ENCODE data around the gene KCNQ1. TPM values are rescaled to one million over a fixed set of nuclear protein-coding genes. Genes with fewer than 3 reads are reported as not detected.

Gene KCNQ1
- total and polyA plus RNA-seq, 2 experiments from 2014 or later: 0.45 to 0.87 TPM

DNA sequence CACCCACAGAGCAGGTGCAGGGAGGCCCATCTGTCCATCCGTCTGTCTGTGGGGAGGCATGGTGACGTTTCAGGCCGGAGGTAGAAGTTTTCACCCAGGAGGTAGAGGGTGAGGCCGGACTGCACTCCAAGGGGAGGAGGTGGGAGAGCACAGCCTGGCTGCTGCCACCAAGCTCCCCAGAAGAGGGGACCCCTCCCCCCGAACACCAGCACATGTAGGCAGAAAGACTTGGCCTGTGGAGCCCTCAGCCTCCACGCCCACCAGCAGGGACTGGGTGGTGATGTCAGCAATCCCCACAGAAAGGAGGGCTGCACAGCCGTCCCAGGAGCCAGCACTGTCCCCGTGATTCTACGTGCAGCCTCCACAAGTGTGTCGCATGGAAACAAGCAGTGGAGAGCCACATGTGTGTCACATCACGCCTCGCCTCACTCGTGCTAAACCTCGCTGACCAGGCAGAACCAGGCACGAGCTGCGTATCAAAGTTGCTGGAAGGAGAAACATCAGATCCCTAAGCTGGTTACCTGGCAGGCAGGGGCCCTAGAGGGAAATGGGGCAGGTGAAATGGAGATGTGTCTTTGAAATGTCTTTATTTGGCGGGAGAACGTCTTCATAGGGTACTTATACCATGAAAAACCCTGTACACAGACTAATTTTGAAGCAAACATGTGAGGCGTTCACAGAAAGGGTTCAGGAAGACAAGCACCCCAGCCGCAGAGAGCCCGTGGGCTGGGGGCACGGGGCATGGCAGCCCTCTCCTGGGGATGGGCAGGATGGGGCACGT is 391.7 kb downstream of the KCNQ1 start (continued):
- TF ChIP-seq, protein P1, sequence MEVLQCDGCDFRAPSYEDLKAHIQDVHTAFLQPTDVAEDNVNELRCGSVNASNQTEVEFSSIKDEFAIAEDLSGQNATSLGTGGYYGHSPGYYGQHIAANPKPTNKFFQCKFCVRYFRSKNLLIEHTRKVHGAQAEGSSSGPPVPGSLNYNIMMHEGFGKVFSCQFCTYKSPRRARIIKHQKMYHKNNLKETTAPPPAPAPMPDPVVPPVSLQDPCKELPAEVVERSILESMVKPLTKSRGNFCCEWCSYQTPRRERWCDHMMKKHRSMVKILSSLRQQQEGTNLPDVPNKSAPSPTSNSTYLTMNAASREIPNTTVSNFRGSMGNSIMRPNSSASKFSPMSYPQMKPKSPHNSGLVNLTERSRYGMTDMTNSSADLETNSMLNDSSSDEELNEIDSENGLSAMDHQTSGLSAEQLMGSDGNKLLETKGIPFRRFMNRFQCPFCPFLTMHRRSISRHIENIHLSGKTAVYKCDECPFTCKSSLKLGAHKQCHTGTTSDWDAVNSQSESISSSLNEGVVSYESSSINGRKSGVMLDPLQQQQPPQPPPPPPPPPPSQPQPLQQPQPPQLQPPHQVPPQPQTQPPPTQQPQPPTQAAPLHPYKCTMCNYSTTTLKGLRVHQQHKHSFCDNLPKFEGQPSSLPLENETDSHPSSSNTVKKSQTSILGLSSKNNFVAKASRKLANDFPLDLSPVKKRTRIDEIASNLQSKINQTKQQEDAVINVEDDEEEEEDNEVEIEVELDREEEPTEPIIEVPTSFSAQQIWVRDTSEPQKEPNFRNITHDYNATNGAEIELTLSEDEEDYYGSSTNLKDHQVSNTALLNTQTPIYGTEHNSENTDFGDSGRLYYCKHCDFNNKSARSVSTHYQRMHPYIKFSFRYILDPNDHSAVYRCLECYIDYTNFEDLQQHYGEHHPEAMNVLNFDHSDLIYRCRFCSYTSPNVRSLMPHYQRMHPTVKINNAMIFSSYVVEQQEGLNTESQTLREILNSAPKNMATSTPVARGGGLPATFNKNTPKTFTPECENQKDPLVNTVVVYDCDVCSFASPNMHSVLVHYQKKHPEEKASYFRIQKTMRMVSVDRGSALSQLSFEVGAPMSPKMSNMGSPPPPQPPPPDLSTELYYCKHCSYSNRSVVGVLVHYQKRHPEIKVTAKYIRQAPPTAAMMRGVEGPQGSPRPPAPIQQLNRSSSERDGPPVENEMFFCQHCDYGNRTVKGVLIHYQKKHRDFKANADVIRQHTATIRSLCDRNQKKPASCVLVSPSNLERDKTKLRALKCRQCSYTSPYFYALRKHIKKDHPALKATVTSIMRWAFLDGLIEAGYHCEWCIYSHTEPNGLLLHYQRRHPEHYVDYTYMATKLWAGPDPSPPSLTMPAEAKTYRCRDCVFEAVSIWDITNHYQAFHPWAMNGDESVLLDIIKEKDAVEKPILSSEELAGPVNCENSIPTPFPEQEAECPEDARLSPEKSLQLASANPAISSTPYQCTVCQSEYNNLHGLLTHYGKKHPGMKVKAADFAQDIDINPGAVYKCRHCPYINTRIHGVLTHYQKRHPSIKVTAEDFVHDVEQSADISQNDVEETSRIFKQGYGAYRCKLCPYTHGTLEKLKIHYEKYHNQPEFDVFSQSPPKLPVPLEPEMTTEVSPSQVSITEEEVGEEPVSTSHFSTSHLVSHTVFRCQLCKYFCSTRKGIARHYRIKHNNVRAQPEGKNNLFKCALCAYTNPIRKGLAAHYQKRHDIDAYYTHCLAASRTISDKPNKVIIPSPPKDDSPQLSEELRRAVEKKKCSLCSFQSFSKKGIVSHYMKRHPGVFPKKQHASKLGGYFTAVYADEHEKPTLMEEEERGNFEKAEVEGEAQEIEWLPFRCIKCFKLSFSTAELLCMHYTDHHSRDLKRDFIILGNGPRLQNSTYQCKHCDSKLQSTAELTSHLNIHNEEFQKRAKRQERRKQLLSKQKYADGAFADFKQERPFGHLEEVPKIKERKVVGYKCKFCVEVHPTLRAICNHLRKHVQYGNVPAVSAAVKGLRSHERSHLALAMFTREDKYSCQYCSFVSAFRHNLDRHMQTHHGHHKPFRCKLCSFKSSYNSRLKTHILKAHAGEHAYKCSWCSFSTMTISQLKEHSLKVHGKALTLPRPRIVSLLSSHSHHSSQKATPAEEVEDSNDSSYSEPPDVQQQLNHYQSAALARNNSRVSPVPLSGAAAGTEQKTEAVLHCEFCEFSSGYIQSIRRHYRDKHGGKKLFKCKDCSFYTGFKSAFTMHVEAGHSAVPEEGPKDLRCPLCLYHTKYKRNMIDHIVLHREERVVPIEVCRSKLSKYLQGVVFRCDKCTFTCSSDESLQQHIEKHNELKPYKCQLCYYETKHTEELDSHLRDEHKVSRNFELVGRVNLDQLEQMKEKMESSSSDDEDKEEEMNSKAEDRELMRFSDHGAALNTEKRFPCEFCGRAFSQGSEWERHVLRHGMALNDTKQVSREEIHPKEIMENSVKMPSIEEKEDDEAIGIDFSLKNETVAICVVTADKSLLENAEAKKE (CRISPR knock-in tag; IDR thresholded peaks at IDR 0.05): no peak
- no peak for TF ChIP-seq EZH2 (IDR thresholded peaks at IDR 0.05; ENCODE audit: low read depth, unreplicated experiment)
- TF ChIP-seq, protein P2, sequence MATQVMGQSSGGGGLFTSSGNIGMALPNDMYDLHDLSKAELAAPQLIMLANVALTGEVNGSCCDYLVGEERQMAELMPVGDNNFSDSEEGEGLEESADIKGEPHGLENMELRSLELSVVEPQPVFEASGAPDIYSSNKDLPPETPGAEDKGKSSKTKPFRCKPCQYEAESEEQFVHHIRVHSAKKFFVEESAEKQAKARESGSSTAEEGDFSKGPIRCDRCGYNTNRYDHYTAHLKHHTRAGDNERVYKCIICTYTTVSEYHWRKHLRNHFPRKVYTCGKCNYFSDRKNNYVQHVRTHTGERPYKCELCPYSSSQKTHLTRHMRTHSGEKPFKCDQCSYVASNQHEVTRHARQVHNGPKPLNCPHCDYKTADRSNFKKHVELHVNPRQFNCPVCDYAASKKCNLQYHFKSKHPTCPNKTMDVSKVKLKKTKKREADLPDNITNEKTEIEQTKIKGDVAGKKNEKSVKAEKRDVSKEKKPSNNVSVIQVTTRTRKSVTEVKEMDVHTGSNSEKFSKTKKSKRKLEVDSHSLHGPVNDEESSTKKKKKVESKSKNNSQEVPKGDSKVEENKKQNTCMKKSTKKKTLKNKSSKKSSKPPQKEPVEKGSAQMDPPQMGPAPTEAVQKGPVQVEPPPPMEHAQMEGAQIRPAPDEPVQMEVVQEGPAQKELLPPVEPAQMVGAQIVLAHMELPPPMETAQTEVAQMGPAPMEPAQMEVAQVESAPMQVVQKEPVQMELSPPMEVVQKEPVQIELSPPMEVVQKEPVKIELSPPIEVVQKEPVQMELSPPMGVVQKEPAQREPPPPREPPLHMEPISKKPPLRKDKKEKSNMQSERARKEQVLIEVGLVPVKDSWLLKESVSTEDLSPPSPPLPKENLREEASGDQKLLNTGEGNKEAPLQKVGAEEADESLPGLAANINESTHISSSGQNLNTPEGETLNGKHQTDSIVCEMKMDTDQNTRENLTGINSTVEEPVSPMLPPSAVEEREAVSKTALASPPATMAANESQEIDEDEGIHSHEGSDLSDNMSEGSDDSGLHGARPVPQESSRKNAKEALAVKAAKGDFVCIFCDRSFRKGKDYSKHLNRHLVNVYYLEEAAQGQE (IDR thresholded peaks at IDR 0.05; ENCODE audit: unreplicated experiment): no peak
- TF ChIP-seq POLR2AphosphoS5 (IDR thresholded peaks at IDR 0.05; ENCODE audit: low read depth): no peak
- TF ChIP-seq EZH2phosphoT487 (IDR thresholded peaks at IDR 0.05; ENCODE audit: unreplicated experiment): no peak
- TF ChIP-seq ZNF114 (CRISPR knock-in tag; IDR thresholded peaks at IDR 0.05): no peak

All from GM23338 (cell line).